MM.1S (cell line): ENCODE results near the gene FNIP2.
"Not testable (repeated sequence)": the region's sequence is repeated elsewhere in the genome, so short reads cannot be mapped to it uniquely, and the experiment has no call there.

ENCODE experiments used
- CTCF ChIP-seq: fragments of 300-600 bp; sonication (generic); IDR thresholded peaks from 2 replicates; pipeline ENCODE4 v1.5.1; 2016; ENCODE audit warnings: antibody characterized with exemption, low read length, mixed read lengths
- EZH2phosphoT487 ChIP-seq: fragments of 300-600 bp; sonication (generic); IDR thresholded peaks from 2 replicates; pipeline ENCODE4 v1.6.1; 2018; ENCODE audit warnings: antibody characterized with exemption, low read length

DNA sequence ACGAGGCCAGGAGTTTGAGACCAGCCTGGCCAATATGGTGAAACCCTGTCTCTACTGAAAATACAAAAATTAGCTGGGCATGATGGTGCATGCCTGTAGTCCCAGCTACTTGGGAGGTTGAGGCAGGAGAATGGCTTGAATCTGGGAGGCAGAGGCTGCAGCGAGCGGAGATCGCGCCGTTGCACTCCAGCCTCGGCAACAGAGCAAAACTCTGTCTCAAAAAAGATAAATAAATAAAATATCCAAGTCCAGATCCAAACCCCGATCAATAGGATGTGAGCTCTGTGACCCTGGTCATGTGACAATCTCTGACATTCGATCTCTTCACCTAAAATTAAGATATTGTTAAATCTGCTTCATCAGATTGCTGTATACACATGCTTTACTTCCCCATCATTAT, 187.5 kb downstream of the FNIP2 start:
- not testable (repeated sequence) for TF ChIP-seq CTCF, EZH2phosphoT487
